NCI-H2171 treated with DMSO at 0.1 percent for 48 hours (cell line): ENCODE measurements around the gene LRCH2.
A peak's percentile ranks its signal among the peaks of the same experiment; 100 is the strongest.

Experiments
- DNase-seq: peaks from one replicate; lab custom pipeline; 2025; lab: John Stamatoyannopoulos, UW

LRCH2 gene

DNA sequence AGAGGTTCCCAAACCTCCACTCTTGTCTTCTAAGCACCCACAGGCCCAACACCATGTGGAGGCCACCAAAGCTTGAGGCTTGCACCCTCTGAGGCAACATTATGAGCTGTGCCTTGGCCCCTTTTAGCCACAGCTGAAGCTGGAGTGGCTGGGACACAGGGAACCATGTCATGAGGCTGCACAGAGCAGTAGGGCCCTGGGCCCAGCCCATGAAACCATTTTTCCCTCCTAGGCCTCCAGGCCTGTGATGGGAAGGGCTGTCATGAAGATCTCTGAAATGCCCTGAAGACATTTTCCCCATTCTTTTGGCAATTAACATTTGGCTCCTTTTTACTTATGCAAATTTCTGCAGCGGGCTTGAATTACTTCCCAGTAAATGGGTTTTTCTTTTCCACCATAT, 29.9 kb downstream of the LRCH2 start:
- no peak for DNase-seq

- DNase-seq = no peak
These were observed 41.6 kb downstream of the LRCH2 start for GRCh38 chrX:115192244-115192700.

GRCh38 chrX:115191490-115192243, 42.2 kb downstream of the LRCH2 start:
- DNase-seq = no peak

DNA sequence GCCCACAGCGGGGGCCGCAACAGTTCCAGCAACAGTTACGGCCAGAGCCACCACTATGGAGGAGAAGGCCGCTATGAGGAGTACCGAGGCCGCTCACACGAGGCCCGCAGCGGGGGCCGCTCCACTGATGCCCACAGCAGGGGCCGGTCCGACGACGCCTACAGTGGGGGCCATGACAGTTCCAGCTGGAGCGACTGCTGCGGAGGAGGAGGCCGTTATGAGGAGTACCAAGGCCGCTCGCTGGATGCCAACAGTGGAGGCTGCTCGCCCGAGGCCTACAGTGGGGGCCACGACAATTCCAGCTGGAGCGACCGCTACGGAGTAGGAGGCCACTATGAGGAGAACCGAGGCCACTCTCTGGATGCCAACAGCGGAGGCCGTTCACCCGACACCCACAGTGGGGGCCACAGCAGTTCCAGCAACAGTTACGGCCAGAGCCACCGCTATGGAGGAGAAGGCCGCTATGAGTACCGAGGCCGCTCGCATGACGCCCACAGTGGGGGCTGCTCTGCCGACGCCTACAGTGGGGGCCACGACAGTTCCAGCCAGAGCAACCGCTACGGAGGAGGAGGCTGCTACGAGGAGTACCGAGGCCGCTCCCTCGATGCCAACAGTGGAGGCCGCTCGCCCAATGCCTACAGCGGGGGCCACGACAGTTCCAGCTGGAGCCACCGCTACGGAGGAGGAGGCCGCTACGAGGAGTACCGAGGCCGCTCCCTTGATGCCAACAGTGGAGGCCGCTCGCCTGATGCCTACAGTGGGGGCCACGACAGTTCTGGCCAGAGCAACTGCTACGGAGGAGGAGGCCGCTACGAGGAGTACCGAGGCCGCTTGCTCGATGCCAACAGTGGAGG, 43.0 kb downstream of the LRCH2 start:
- DNase-seq = no peak

DNA sequence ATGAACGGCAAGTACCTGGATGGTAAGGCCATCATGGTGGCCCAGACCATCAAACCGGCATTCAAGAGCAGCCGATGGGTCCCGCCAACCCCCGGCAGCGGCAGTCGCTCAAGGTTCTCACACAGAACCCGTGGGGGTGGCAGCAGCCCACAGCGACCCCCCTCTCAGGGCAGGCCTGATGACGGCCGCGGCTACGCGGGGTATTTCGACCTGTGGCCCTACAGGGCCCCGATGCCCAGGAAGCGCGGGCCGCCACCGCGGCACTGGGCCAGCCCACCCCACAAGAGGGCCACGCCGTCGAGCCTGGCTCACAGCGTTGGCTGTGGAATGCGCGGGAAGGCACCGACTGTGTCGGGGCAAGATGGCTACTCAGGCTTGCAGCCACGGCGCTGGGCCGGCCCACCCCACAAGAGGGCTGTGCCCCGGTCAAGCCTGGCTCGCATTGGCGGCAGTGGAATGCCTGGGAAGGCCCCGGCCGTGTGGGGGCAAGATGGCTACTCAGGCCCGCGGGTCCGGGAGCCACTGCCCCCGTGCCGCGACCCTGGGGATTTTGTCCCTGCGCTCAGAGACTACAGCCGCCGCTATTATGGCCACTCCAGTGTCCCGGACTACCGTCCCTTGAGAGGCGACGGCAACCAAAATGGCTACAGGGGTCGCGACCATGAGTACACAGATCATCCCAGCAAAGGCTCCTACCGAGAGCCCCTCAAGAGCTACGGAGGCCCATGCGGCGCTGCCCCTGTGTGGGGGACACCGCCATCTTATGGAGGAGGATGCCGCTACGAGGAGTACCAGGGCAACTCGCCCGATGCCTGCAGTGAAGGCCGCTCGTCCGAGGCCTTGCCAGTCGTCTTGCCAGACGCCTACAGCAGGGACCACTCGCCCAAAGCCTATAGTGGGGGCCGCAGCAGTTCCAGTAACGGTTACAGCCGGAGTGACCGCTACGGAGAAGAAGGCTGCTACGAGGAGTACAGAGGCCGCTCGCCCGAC, 44.0 kb downstream of the LRCH2 start:
- DNase-seq = no peak

GRCh38 chrX:115189110-115189509, 44.8 kb downstream of the LRCH2 start, which contains the start of gene RBMXL3:
Gene RBMXL3 (plus strand): TSS chrX:115189410. CDS start chrX:115189442, 32 bp downstream.
- DNase-seq = no peak

DNA sequence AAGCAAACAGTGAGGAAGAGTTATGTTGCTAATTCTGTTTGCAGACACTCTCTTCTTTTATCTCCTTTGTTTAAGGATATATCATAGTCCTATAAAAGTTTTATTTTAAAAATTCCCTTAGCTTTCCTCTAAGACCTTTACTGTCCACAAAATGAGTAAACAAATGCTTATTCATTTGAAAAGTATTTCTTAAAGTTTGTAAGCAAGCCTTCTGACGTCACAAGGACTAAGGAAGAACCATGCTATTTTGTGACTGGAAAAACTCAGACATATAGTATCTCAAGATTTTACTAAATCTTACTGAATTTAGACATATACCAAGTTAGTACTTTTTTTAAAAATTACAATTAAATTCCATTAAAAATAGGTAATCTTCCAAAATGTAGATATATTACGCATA, 49.9 kb downstream of the LRCH2 start:
- no peak for DNase-seq

DNA sequence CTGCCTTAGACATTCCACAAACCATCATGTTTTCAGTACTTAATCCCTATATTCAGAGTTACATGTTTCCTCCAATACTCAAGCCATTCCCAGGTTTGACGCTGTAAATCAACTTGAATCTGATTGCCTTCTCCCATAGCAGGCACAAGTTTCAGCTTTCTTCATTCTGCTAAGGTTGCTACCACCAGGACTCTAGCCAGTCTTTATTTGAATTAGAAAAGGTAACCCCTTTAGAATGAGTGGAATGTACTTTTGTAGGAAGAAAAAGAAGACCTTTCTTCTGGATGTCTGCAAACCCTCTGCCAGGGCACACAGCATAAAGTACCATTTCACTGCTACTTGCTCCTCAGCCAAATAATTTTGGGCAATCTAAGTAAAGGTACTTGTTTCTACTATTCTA, 55.4 kb downstream of the LRCH2 start:
- DNase-seq = no peak

GRCh38 chrX:115177932-115178331, 56.0 kb downstream of the LRCH2 start:
- no peak for DNase-seq

DNA sequence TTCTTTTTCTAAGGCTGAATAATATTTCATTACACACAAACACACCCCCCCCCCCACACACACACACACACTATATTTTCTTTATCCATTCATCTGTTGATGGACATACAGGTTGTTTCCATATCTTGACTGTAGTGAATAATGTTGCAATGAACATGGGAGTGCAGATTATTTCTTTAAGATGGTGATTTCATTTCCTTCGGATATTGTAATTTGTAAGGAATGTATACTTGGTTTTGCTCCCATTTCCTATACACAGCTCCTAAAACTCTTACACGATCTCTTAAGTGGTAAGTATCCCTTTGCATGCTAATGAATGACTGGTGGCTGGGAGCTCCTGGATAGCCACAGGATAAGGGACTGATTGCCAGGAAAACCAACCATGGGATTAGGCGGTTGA, 59.3 kb downstream of the LRCH2 start:
- no peak for DNase-seq

GRCh38 chrX:115173181-115173580, 60.7 kb downstream of the LRCH2 start:
- DNase-seq = no peak

DNA sequence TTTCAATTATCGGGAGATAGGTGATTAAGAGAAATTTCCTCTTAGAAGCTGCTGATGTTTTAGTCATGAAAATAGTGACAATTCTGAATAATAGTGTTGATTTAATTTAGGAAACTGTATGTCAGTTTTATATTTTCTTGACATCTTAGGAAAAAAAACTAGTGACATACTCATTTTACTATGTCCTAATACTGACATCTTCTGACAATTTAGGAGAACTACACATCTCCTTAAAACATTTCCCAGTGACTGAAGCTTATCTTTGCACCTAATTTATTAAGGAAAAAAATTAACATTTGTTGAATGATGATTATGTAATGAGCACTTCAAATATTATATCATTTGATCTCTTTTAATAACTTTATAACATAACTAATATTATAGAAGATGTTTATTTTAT, 86.7 kb downstream of the LRCH2 start:
- peak; percentile 20 for DNase-seq

DNA sequence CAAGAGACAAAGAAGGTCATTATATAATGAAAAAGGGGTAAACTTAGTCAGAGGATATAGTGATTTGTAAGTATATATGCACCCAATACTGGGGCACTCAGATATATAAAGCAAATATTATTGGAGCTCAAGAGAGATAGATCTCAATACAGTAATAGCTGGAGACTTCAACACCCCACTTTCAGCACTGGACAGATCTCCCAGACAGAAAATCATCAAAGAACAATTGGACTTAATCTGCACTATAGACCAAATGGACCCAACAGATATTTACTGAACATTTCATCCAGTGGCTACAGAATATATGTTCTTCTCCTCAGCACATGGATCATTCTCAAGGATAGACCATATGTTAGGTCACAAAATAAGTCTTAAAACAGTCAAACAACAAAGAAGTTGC, 91.8 kb downstream of the LRCH2 start:
- no peak for DNase-seq

DNA sequence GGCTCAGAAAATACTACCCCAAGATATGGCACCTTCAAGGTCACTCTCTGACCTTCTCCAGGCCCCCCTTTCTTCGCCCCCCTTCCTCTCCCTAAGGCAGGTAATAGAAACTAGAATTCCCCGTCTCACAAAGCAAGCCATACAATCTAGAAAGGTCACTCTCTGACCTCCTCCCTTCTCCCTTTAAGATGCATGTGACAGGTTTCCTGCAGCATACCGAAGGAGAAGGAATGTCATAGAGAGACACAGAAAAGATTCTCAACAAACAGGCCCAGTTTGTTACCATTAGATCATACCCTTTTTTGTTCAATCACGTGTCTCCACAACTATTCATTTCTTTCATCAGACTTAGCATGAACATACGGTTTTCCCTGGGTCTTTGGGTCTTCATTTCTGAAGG, 95.9 kb downstream of the LRCH2 start:
- DNase-seq = no peak

DNA sequence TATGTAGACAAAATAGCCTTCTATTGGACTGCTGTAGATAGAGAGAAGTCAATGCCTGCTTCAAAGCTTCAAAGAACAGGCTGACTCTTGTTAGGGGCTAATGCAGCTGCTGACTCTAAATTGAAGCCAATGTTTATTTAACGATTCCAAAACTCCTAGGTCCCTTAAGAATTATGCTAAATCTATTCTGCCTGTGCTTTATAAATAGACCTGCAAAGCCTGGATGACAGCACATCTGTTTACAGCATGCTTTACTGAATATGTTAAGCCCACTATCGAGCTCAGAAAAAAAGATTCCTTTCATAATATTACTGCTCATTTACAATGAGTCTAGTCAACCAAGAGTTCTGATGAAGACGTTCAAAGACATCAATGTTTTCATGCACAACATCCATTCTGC, 99.5 kb downstream of the LRCH2 start:
- DNase-seq = no peak

GRCh38 chrX:115112411-115112810, 121.5 kb downstream of the LRCH2 start:
- no peak for DNase-seq

DNA sequence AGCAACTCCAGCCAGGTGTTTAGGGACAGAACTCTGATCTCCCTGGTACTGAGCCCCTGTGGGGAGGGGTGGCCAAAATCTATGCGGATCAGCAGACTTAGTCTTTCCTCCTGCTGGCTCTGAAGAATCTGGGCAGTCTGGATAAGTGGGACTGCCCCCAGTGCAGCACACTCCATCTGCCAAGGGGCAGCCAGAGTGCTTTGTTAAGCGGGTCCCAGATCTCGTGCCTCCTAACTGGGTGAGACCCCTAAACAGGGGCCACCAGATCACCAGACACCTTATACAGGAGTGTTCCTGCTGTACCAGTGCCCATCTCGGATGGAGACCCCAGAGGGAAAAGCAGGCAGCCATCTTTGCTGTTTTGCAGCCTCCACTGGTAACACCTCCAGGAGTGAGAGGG, 135.0 kb downstream of the LRCH2 start:
- DNase-seq = no peak

GRCh38 chrX:115093191-115093590, 140.7 kb downstream of the LRCH2 start:
- DNase-seq = no peak

DNA sequence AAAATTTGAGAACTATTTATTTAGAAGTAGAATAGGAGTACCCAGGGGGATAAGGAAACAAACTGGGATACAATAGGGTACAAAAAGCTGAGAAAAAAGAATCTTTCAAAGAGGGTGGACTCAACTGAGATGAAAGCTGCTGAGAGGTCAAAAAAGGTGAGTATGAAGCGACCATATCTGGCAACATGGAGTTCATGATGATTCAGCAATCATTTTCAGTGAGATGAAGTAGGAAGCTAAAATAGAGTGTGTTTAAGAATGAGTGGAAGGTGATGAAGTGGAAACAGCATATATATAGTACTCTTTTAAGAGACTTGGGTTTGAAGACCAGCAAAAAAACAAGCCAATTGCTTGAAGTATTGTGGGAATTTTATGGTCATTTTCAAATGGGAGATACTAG, 144.5 kb downstream of the LRCH2 start:
- DNase-seq = no peak

DNA sequence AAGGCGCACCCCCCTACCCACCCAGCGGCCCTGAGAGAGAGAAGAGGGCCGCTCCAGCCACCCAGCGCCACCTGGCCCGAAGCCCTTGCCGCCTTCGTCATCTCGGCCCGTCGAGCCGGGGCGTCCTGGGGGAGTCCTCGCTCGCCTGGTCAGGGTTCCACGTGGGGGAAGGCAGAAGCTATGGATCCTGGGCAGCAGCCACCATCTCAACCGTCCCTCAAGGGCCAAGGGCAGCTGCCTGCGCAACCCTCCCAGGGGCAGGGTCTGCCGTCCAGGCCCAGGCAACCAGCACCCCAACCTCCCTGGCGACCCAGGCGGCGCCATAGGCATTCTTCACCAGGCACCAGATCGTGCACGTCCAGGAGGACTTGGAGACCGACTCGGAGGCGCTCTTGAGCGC, 165.0 kb downstream of the LRCH2 start:
- no peak for DNase-seq

GRCh38 chrX:115067812-115068211, 166.1 kb downstream of the LRCH2 start:
- no peak for DNase-seq

DNA sequence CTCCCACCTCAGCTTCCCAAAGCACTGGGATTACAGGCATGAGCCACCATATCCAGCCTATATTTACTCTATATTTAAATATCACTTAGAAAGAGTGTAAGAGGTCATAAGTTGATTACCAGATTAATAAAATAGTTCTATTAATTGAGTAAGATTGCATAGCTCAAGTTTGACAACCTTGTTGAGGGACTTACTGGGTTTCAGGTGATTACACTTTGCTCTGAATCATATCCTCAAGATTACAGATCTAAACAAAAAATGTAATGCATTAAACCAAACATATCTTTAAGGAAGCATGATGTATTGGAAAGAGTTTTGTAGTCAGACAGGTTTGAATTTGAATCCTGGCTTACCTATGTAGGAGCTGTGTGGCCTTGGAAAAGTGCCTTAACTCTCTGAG, 168.6 kb downstream of the LRCH2 start:
- DNase-seq = no peak
